HG03432 (cell line): ENCODE data around the gene GPR180.
A peak's percentile ranks its signal among the peaks of the same experiment; 100 is the strongest.

Experiments
- ATAC-seq: cut with Tn5 transposase; IDR thresholded peaks from one replicate; pipeline ENCODE4 v1.9.1; 2021; ENCODE audit warnings: mild to moderate bottlenecking, moderate library complexity; ENCODE audit not compliant: unreplicated experiment

Gene GPR180

GRCh38 chr13:94640721-94641120 lies 39.1 kb downstream of the GPR180 start:
- no peak for ATAC-seq

GRCh38 chr13:94641409-94641941 lies 39.8 kb downstream of the GPR180 start:
- no peak for ATAC-seq

DNA sequence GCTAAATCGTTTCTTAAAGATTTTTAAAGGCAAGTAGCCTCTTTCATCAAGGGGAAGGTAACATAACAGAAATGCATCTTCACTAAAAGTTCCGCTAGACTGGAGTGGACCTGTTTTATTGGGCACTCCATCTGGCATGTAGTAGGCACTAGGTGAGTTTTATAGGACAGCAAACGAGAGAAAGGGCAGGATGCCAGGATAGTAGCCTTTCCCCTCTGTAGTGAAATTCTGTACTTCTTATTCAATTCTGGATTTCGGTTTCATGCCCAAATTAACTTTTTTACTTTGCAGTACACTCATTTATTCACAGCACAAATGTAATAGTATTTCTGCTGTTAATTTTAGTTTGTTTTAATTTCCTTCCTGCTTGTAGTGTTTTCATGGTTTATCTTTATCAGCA lies 45.2 kb downstream of the GPR180 start:
- ATAC-seq: peak; percentile 91

- ATAC-seq: no peak
These were observed 54.5 kb downstream of the GPR180 start for GRCh38 chr13:94656176-94656575.

- peak; percentile 97 for ATAC-seq
These were observed 55.1 kb downstream of the GPR180 start for GRCh38 chr13:94656766-94657165.

GRCh38 chr13:94657167-94657566 lies 55.5 kb downstream of the GPR180 start:
- ATAC-seq: peak; percentile 31

- ATAC-seq: no peak
These were observed 57.4 kb downstream of the GPR180 start for GRCh38 chr13:94658926-94659597.

DNA sequence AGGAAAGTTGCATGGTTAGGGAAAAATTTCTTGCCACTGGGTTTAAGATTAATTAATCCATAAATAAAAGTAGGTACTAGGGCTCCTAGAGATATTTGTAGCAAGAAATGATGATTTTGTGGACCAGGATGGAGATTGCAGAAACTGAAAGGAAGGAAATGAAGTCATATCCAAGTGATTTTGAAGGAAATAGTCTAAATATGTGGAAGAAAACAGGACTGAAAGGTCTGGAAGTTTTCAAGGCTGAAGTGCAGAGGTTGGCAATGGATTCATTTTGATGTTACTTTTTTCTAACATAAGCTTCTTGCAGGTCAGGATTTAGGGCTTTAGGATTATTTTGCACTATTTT lies 57.9 kb downstream of the GPR180 start:
- no peak for ATAC-seq

GRCh38 chr13:94660695-94661326 lies 59.2 kb downstream of the GPR180 start:
- no peak for ATAC-seq

GRCh38 chr13:94661406-94661805 lies 59.7 kb downstream of the GPR180 start:
- ATAC-seq: no peak

- no peak for ATAC-seq
These were observed 60.8 kb downstream of the GPR180 start for GRCh38 chr13:94662274-94662945.

DNA sequence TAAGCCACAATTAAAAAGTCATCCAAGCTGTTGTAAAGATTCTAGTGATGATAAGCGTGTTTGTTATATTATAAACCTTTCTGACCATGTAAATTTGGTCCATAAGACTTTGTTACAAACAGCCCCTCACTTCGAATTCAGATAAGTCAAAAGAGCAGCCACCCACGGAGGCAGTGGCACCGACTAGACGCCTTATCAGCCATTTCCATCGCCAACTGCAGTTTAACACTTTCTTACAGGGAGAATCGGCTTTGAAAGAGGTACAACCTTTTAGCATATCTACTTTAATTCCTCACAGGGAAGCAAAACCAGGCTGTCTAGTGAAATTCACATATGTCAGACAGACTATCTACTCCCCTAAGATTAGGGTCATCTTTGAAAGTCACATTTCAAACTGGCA lies 63.2 kb downstream of the GPR180 start:
- no peak for ATAC-seq

DNA sequence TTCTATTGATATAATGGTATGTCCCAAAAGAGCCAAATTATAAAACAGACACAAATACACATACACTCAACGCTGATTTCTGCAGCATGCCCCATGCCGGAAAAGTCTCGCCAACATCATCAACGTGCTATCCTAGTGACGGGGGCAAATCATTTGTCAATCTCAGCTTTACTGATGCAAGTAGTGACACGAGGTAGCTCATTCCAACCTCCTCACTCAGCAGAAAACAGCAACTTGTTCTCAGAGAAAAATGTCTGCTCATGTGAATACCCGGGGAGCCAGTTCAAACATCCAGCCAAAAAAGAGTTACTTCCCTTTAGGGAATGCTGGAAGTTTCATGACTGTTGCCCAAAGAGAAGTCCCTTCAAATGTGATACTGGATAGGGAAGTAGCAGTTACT lies 64.4 kb downstream of the GPR180 start:
- no peak for ATAC-seq

DNA sequence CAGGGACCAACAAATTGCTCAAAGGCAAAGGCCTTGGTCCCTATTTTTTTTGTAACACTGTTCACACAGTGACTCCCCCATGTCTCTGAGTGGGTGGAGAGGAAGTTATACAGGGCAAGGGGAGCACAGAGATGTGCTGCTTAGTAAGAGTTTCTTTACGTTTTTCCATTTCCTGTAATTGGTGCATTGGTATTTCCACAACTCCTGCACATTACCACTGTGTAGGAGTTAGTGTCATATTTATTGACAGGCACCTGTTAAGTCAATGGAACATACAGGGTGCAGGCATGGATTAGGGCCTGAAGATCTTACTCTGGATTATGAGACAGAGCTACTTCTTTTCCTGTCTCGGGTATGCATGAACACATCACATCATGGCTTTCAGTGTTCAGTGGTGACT lies 65.5 kb downstream of the GPR180 start:
- ATAC-seq: no peak

- no peak for ATAC-seq
These were observed 70.7 kb downstream of the GPR180 start for GRCh38 chr13:94672400-94672799.

- no peak for ATAC-seq
These were observed 72.2 kb downstream of the GPR180 start for GRCh38 chr13:94673851-94674250.

GRCh38 chr13:94674609-94675348 lies 73.1 kb downstream of the GPR180 start:
- ATAC-seq: peak; percentile 71

GRCh38 chr13:94677799-94678198 lies 76.1 kb downstream of the GPR180 start:
- no peak for ATAC-seq

- no peak for ATAC-seq
These were observed 77.2 kb downstream of the GPR180 start for GRCh38 chr13:94678845-94679244.

GRCh38 chr13:94679614-94680013 lies 78.0 kb downstream of the GPR180 start:
- no peak for ATAC-seq

- ATAC-seq: no peak
These were observed 80.6 kb downstream of the GPR180 start for GRCh38 chr13:94682229-94682628.
